HG03025 (cell line): ENCODE results near the gene ANKMY1.
"Not testable (repeated sequence)": the region's sequence is repeated elsewhere in the genome, so short reads cannot be mapped to it uniquely, and the experiment has no call there.

Experiments
- ATAC-seq: cut with Tn5 transposase; IDR thresholded peaks from one replicate; pipeline ENCODE4 v1.9.1; 2021; ENCODE audit warnings: mild to moderate bottlenecking, moderate library complexity; ENCODE audit not compliant: unreplicated experiment, low FRiP score

ANKMY1 gene

GRCh38 chr2:240557101-240557751 lies 562 bp downstream of the ANKMY1 start:
- ATAC-seq, result no peak

- no peak for ATAC-seq
Measured at GRCh38 chr2:240556553-240557100, 1.2 kb downstream of the ANKMY1 start.

- no peak for ATAC-seq
Measured at GRCh38 chr2:240555541-240556250, 2.1 kb downstream of the ANKMY1 start.

- no peak for ATAC-seq
Measured at GRCh38 chr2:240554767-240555493, 2.9 kb downstream of the ANKMY1 start.

GRCh38 chr2:240553956-240554480 lies 3.8 kb downstream of the ANKMY1 start:
- ATAC-seq, result no peak

- no peak for ATAC-seq
Measured at GRCh38 chr2:240551811-240552210, 6.0 kb downstream of the ANKMY1 start.

GRCh38 chr2:240551288-240551687 lies 6.5 kb downstream of the ANKMY1 start:
- ATAC-seq, result no peak

GRCh38 chr2:240539906-240540305 lies 17.9 kb downstream of the ANKMY1 start:
- no peak for ATAC-seq

- not testable (repeated sequence) for ATAC-seq
Measured at GRCh38 chr2:240539101-240539500, 18.7 kb downstream of the ANKMY1 start.

GRCh38 chr2:240538031-240538780 lies 19.6 kb downstream of the ANKMY1 start:
- no peak for ATAC-seq

GRCh38 chr2:240532031-240532775 lies 25.6 kb downstream of the ANKMY1 start:
- ATAC-seq, result no peak

GRCh38 chr2:240531038-240531437 lies 26.8 kb downstream of the ANKMY1 start:
- no peak for ATAC-seq

- ATAC-seq, result no peak
Measured at GRCh38 chr2:240530181-240530580, 27.6 kb downstream of the ANKMY1 start.

GRCh38 chr2:240529344-240529999 lies 28.3 kb downstream of the ANKMY1 start:
- no peak for ATAC-seq

- no peak for ATAC-seq
Measured at GRCh38 chr2:240528406-240529040, 29.3 kb downstream of the ANKMY1 start.

GRCh38 chr2:240527153-240527750 lies 30.5 kb downstream of the ANKMY1 start:
- ATAC-seq, result no peak

GRCh38 chr2:240526521-240526920 lies 31.3 kb downstream of the ANKMY1 start:
- ATAC-seq, result no peak

- no peak for ATAC-seq
Measured at GRCh38 chr2:240525802-240526201, 32.0 kb downstream of the ANKMY1 start.
